ENCODE measurements around the gene WHRN. TPM values are rescaled to one million over a fixed set of nuclear protein-coding genes. Genes with fewer than 3 reads are reported as not detected.

WHRN gene
- 12.2 and 13.3 TPM in 2 replicates for total RNA-seq (ENCODE audit: low replicate concordance)
- long read RNA-seq = 0 reads

DNA sequence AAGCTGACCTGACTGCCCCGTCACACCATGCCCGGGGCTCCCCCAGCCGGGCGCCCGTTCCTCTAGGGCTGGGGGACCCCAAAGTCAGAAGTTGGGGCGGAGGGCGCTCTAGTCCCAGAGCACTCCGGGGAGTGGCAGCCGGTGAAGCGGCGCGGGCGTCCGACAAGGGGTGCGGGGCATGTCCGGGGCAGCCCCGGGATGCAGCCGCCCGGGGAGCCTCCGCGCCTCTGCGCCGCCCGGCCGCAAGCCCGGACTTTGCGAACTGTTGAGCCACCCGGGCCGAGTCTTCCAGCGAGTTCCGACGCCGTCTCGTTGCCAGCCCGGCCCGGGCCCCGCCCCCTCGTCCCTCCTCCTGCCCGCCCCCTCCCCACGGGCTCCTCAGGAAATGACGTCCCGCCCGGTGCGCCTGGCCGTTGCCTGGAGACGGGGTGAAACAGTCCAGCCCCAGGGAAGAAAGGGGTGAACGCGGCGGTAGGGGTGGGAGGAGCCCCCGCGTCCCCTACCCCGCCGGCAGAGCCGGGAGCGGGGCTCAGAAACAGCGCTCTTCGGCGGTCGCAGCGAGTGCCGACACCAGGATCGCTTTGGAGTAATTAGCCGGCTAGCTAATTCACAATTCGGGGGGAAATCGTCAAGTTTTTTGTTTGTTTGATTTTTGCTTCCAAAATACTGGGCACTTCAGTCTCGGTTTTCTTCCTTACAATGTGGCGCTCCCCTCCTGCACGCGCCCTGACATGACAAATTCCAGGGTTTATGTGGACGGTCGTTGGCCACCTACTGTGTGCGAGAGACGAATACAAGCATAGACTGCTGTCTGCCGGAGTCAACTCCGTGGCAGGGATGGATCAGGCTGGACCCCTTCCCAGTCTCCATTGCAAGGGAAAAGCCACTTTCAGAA lies at the start of gene WHRN:
WHRN (minus strand) TSS at position 287 of the 895 bp plus-strand sequence. CDS start 672 bp downstream, outside the sequence.
- peak; percentile 25 for TF ChIP-seq CTCF (conservative IDR thresholded peaks at IDR 0.05)
- Mint-ChIP-seq H3K27me3 (peaks cover 32% of the 10 kb centered on the region), H3K4me3 (peak within 1 kb of the TSS; percentile 96), H3K36me3 (no peaks in the 10 kb centered on the region), H3K27ac (peak within 1 kb of the TSS; percentile 93), H3K9me3 (no peaks in the 10 kb centered on the region), H3K4me1 (ENCODE audit: unreplicated experiment) (peaks cover 42% of the 10 kb centered on the region)
- DNase-seq (ENCODE audit: extremely low spot score, unreplicated experiment) = peak; percentile 95

- no peak for TF ChIP-seq CTCF (conservative IDR thresholded peaks at IDR 0.05)
- peaks cover 16% of the 10 kb centered on the region for H3K27me3 Mint-ChIP-seq
- H3K9me3 Mint-ChIP-seq = peaks cover 4% of the 10 kb centered on the region
- H3K36me3 Mint-ChIP-seq = no peaks in the 10 kb centered on the region
- DNase-seq (ENCODE audit: extremely low spot score, unreplicated experiment) = no peak
- H3K27ac Mint-ChIP-seq = no peak overlapping the region
- peaks cover 10% of the 10 kb centered on the region for H3K4me1 Mint-ChIP-seq (ENCODE audit: unreplicated experiment)
- no peak overlapping the region for H3K4me3 Mint-ChIP-seq
Measured at GRCh38 chr9:114553202-114553601, 47.9 kb upstream of the WHRN start.

GRCh38 chr9:114552706-114553105 lies 47.4 kb upstream of the WHRN start:
- Mint-ChIP-seq H3K36me3 (no peaks in the 10 kb centered on the region), H3K4me3 (no peak overlapping the region), H3K4me1 (ENCODE audit: unreplicated experiment) (peaks cover 7% of the 10 kb centered on the region), H3K27me3 (peaks cover 16% of the 10 kb centered on the region), H3K9me3 (peaks cover 4% of the 10 kb centered on the region), H3K27ac (no peak overlapping the region)
- no peak for TF ChIP-seq CTCF (conservative IDR thresholded peaks at IDR 0.05)
- DNase-seq (ENCODE audit: extremely low spot score, unreplicated experiment) = no peak

- no peak for TF ChIP-seq CTCF (conservative IDR thresholded peaks at IDR 0.05)
- peaks cover 7% of the 10 kb centered on the region for H3K4me1 Mint-ChIP-seq (ENCODE audit: unreplicated experiment)
- H3K4me3 Mint-ChIP-seq = no peak overlapping the region
- H3K27me3 Mint-ChIP-seq = peaks cover 23% of the 10 kb centered on the region
- H3K27ac Mint-ChIP-seq = peak overlapping the region; percentile 88
- H3K9me3 Mint-ChIP-seq = peaks cover 4% of the 10 kb centered on the region
- H3K36me3 Mint-ChIP-seq = no peaks in the 10 kb centered on the region
- no peak for DNase-seq (ENCODE audit: extremely low spot score, unreplicated experiment)
Measured at GRCh38 chr9:114551750-114552685, 46.7 kb upstream of the WHRN start.

- Mint-ChIP-seq H3K27me3 (peaks cover 37% of the 10 kb centered on the region), H3K27ac (no peak overlapping the region), H3K36me3 (no peaks in the 10 kb centered on the region), H3K4me3 (no peak overlapping the region), H3K9me3 (peaks cover 4% of the 10 kb centered on the region), H3K4me1 (ENCODE audit: unreplicated experiment) (peaks cover 7% of the 10 kb centered on the region)
- no peak for DNase-seq (ENCODE audit: extremely low spot score, unreplicated experiment)
- TF ChIP-seq CTCF (conservative IDR thresholded peaks at IDR 0.05) = no peak
Measured at GRCh38 chr9:114549697-114550330, 44.5 kb upstream of the WHRN start.
